K562 (cell line): ENCODE results near the gene COMMD1. TPM values are rescaled to one million over a fixed set of nuclear protein-coding genes. Genes with fewer than 3 reads are reported as not detected.

ENCODE experiments used
- ATAC-seq: fragments of 200-7000 bp; cut with Tn5 transposase; 3 replicates; pipeline ENCODE4 v1.9.1; 2020; ENCODE audit warnings: moderate library complexity
- BruUV-seq: library from RNA; stranded (reverse); fragments of 400-500 nt; replicated peaks from 2 replicates; lab custom pipeline; 2021; lab: Mats Ljungman, UMichigan
- CTCF ChIA-PET: fragments of 300-600 bp; formaldehyde crosslinking; extraction: SDS; loops from one replicate; lab custom pipeline; 2021; ENCODE audit warnings: low intra/inter-chr PET ratio; lab: Yijun Ruan, JAX
- POLR2A ChIA-PET: fragments of 300-600, 350-650 bp; sonication (Branson Sonifier 250); formaldehyde crosslinking; extraction: SDS; loops from one replicate; lab custom pipeline; 2021; ENCODE audit warnings: antibody characterized with exemption, inconsistent platforms; lab: Yijun Ruan, JAX
- DNase-seq, 4 experiments: peaks; one replicate each; pipeline versions ENCODE4 v3.0.0 to v3.0.0-alpha.2; 2011 to 2018; ENCODE audit warnings: low spot score in 3 of 4, mixed read lengths in 3 of 4; ENCODE audit errors: extremely low read depth in 1 of 4
- FAIRE-seq: peaks from 2 replicates; lab custom pipeline; 2011; peaks lifted over from hg19 to GRCh38; lab: Jason Lieb, UNC
- H2AFZ ChIP-seq: 2 replicates; pipeline ENCODE4 v1.6.0; 2011; ENCODE audit warnings: low read depth, low read length, control low read depth, inconsistent platforms
- H3K27ac ChIP-seq: fragments of 200-600 bp; 3 replicates; pipeline ENCODE4 v1.8.0; 2011; ENCODE audit warnings: low read depth, mild to moderate bottlenecking, control low read depth, inconsistent platforms, low read length, moderate library complexity, mixed read lengths; ENCODE audit errors: extremely low read depth
- H3K27me3 ChIP-seq, 2 experiments: fragments of 300-600 bp in 1 of 2; 2 replicates in 1 of 2; 3 replicates in 1 of 2; pipeline versions ENCODE4 v1.6.0 to v1.8.0; 2011; ENCODE audit warnings: inconsistent platforms in 2 of 2, low read length in 2 of 2, mild to moderate bottlenecking in 1 of 2, mixed read lengths in 1 of 2, moderate library complexity in 1 of 2; ENCODE audit not compliant: control insufficient read depth in 2 of 2, insufficient read depth in 2 of 2
- H3K36me3 ChIP-seq: fragments of 300-600 bp; 3 replicates; pipeline ENCODE4 v1.8.0; 2011; ENCODE audit warnings: mild to moderate bottlenecking, low read length, inconsistent platforms; ENCODE audit not compliant: control insufficient read depth, insufficient read depth
- H3K4me1 ChIP-seq, 2 experiments: fragments of 200-600 bp in 1 of 2; replicated peaks in 1 of 2; 2 replicates in 1 of 2; 3 replicates in 1 of 2; pipeline versions ENCODE4 v1.5.1 to v1.8.0; 2011; ENCODE audit warnings: inconsistent platforms in 2 of 2, low read length in 2 of 2, mild to moderate bottlenecking in 1 of 2, mixed read lengths in 1 of 2, moderate library complexity in 1 of 2; ENCODE audit not compliant: control insufficient read depth in 2 of 2, insufficient read depth in 2 of 2
- H3K4me2 ChIP-seq: 2 replicates; pipeline ENCODE4 v1.6.1; 2011; ENCODE audit warnings: low read length, control low read depth, inconsistent platforms, mixed read lengths; ENCODE audit not compliant: insufficient read depth
- H3K4me3 ChIP-seq: fragments of 200-600 bp; sonication (generic), shearing (Covaris generic); 2 replicates; pipeline ENCODE4 v1.5.1; 2016; ENCODE audit warnings: control low read depth, inconsistent platforms
- H3K79me2 ChIP-seq: fragments of 200-600 bp; 3 replicates; pipeline ENCODE4 v1.8.0; 2011; ENCODE audit warnings: low read length, inconsistent platforms; ENCODE audit not compliant: control insufficient read depth, insufficient read depth
- H3K9ac ChIP-seq, 2 experiments: 2 replicates each; pipeline versions ENCODE4 v1.6.0 to v1.6.1; 2011; ENCODE audit warnings: low read depth in 2 of 2, low read length in 2 of 2, control low read depth in 1 of 2, inconsistent platforms in 1 of 2, mild to moderate bottlenecking in 1 of 2, mixed read lengths in 1 of 2; ENCODE audit not compliant: insufficient read depth in 1 of 2
- H3K9me1 ChIP-seq: one replicate; pipeline ENCODE4 v1.6.0; 2011; ENCODE audit warnings: inconsistent platforms, mild to moderate bottlenecking, low read length, moderate library complexity; ENCODE audit not compliant: control insufficient read depth, insufficient read depth
- H3K9me3 ChIP-seq: replicated peaks from 2 replicates; pipeline ENCODE4 v1.5.1; 2011; ENCODE audit warnings: low read depth, low read length, inconsistent platforms; ENCODE audit not compliant: control insufficient read depth, insufficient read depth
- H4K20me1 ChIP-seq: replicated peaks from 2 replicates; pipeline ENCODE4 v1.6.1; 2011; ENCODE audit warnings: low read length, inconsistent platforms, mixed read lengths; ENCODE audit not compliant: control insufficient read depth, insufficient read depth
- ATF3 ChIP-seq, 2 experiments: fragments of 450-650 bp in 1 of 2; sonication (generic) in 1 of 2; formaldehyde crosslinking in 1 of 2; IDR thresholded peaks in 1 of 2; conservative IDR thresholded peaks in 1 of 2; 2 replicates each; pipeline versions ENCODE4 v1.6.1 to v1.8.1; 2016 to 2023; ENCODE audit warnings: mild to moderate bottlenecking in 2 of 2, moderate library complexity in 2 of 2, inconsistent platforms in 1 of 2, missing genetic modification reagents in 1 of 2
- CBX5 ChIP-seq: IDR thresholded peaks from 2 replicates; pipeline ENCODE4 v1.6.1; 2014; ENCODE audit warnings: low read depth, borderline replicate concordance
- MEF2A ChIP-seq: IDR thresholded peaks from 2 replicates; pipeline ENCODE4 v1.6.1; 2011; ENCODE audit warnings: low read depth, mild to moderate bottlenecking, low read length, moderate library complexity; ENCODE audit not compliant: control insufficient read depth
- NCOA6 ChIP-seq: fragments of 450-650 bp; IDR thresholded peaks from 2 replicates; pipeline ENCODE4 v1.6.1; 2017; ENCODE audit warnings: mild to moderate bottlenecking
- NFXL1 ChIP-seq: fragments of 450-650 bp; formaldehyde crosslinking; IDR thresholded peaks from 2 replicates; pipeline ENCODE4 v1.4.0; 2021; ENCODE audit warnings: mild to moderate bottlenecking
- NKRF ChIP-seq: fragments of 450-650 bp; IDR thresholded peaks from 2 replicates; pipeline ENCODE4 v1.6.1; 2016; ENCODE audit warnings: borderline replicate concordance
- PHF21A ChIP-seq: fragments of 450-650 bp; IDR thresholded peaks from 2 replicates; pipeline ENCODE4 v1.6.1; 2017; ENCODE audit warnings: low read depth, borderline replicate concordance
- SMAD2 ChIP-seq: fragments of 150-350 bp; IDR thresholded peaks from 2 replicates; pipeline ENCODE4 v1.6.1; 2014; ENCODE audit warnings: low read depth, mild to moderate bottlenecking, low read length
- SMARCE1 ChIP-seq: fragments of 450-650 bp; IDR thresholded peaks from 2 replicates; pipeline ENCODE4 v1.7.1; 2016; ENCODE audit warnings: mild to moderate bottlenecking
- WHSC1 ChIP-seq: IDR thresholded peaks from one replicate; pipeline ENCODE4 v1.6.1; 2012; ENCODE audit warnings: low read length, control low read depth, inconsistent platforms
- ZNF583 ChIP-seq: fragments of 250-450 bp; sonication (Bioruptor Pico); IDR thresholded peaks from 2 replicates; pipeline ENCODE4 v1.4.0; 2020
- in situ Hi-C: fragments of 300-500 bp; cut with MboI; formaldehyde crosslinking; loops from 4 replicates; pipeline ENCODE4 v1.15.0; 2018; ENCODE audit warnings: inconsistent platforms, mixed read lengths
- intact Hi-C: fragments of 100-400 bp; cut with micrococcal nuclease; formaldehyde crosslinking; loops from 2 replicates; pipeline ENCODE4 v1.14.2; 2022
- polyA plus RNA-seq, 8 experiments: library from polyadenylated mRNA; depleted of rRNA in 4 of 8; stranded (reverse) in 5 of 8; unstranded in 3 of 8; fragments of >200 nt; fragmentation: Nextera tagmentation in 2 of 8; fragmentation: Illumina TruSeq in 1 of 8; extraction: Ambion mirVana in 2 of 8; extraction: Trizol in 1 of 8; gene quantifications; 2 replicates each; pipeline versions ENCODE4 v1.2.1 to v1.2.3, GENCODE V29; 2011 to 2014; ENCODE audit warnings: inconsistent platforms in 1 of 8, missing spikeins in 1 of 8
- total RNA-seq, 7 experiments: library from RNA; depleted of rRNA in 6 of 7; stranded (reverse); fragments of >200 nt in 6 of 7; fragmentation: Illumina TruSeq in 2 of 7; extraction: Trizol in 2 of 7; gene quantifications; 2 replicates each; pipeline versions ENCODE4 v1.2.1 to v1.2.3, GENCODE V29; 2011 to 2021; ENCODE audit warnings: low replicate concordance in 1 of 7
- TF ChIP-seq, protein P1 (sequence below): fragments of 450-650 bp; IDR thresholded peaks from 2 replicates; pipeline ENCODE4 v1.7.1; 2018; ENCODE audit warnings: mild to moderate bottlenecking, low read depth; ENCODE audit not compliant: partially characterized antibody
- TF ChIP-seq, protein P2 (sequence below): sonication (generic); formaldehyde crosslinking; IDR thresholded peaks from 2 replicates; pipeline ENCODE4 v1.8.1; 2022; ENCODE audit warnings: missing genetic modification reagents

COMMD1 gene
- total and polyA plus RNA-seq, 9 of the 15 experiments (the other 6 are each of a cell fraction or from before 2014, with no cell fraction given), result 14.4 to 77.0 (median 21.4) TPM

GRCh38 chr2:62013641-62014040, 108.2 kb downstream of the COMMD1 start:
- no peak overlapping the region for H3K4me3 ChIP-seq
- H3K4me2 ChIP-seq, result no peak overlapping the region
- H2AFZ ChIP-seq, result no peak overlapping the region
- BruUV-seq, result no TSS peak
- in situ Hi-C loops, result no loop called here
- no peaks in the 10 kb centered on the region for H3K4me1 ChIP-seq
- intact Hi-C loops, result no loop called here
- H3K9me3 ChIP-seq, result no peaks in the 10 kb centered on the region
- ATAC-seq (no peak), DNase-seq (no peak), FAIRE-seq (no peak)
- H3K27me3 ChIP-seq, result no peaks in the 10 kb centered on the region
- H3K36me3 ChIP-seq, result no peaks in the 10 kb centered on the region
- no peak overlapping the region for H3K27ac ChIP-seq
- TF ChIP-seq, protein P1, sequence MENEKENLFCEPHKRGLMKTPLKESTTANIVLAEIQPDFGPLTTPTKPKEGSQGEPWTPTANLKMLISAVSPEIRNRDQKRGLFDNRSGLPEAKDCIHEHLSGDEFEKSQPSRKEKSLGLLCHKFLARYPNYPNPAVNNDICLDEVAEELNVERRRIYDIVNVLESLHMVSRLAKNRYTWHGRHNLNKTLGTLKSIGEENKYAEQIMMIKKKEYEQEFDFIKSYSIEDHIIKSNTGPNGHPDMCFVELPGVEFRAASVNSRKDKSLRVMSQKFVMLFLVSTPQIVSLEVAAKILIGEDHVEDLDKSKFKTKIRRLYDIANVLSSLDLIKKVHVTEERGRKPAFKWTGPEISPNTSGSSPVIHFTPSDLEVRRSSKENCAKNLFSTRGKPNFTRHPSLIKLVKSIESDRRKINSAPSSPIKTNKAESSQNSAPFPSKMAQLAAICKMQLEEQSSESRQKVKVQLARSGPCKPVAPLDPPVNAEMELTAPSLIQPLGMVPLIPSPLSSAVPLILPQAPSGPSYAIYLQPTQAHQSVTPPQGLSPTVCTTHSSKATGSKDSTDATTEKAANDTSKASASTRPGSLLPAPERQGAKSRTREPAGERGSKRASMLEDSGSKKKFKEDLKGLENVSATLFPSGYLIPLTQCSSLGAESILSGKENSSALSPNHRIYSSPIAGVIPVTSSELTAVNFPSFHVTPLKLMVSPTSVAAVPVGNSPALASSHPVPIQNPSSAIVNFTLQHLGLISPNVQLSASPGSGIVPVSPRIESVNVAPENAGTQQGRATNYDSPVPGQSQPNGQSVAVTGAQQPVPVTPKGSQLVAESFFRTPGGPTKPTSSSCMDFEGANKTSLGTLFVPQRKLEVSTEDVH, result no peak
- no peak for TF ChIP-seq ZNF583 (CRISPR knock-in tag)
- TF ChIP-seq PHF21A, result no peak
- no peak for TF ChIP-seq CBX5
- TF ChIP-seq ATF3 (IDR thresholded peaks at IDR 0.05), result no peak
- TF ChIP-seq ATF3 (CRISPR knock-in tag; conservative IDR thresholded peaks at IDR 0.05), result no peak
- TF ChIP-seq SMAD2, result no peak
- TF ChIP-seq NCOA6, result no peak
- TF ChIP-seq SMARCE1, result no peak
- TF ChIP-seq NFXL1, result no peak
- TF ChIP-seq WHSC1, result no peak
- no peak for TF ChIP-seq MEF2A
- TF ChIP-seq, protein P2, sequence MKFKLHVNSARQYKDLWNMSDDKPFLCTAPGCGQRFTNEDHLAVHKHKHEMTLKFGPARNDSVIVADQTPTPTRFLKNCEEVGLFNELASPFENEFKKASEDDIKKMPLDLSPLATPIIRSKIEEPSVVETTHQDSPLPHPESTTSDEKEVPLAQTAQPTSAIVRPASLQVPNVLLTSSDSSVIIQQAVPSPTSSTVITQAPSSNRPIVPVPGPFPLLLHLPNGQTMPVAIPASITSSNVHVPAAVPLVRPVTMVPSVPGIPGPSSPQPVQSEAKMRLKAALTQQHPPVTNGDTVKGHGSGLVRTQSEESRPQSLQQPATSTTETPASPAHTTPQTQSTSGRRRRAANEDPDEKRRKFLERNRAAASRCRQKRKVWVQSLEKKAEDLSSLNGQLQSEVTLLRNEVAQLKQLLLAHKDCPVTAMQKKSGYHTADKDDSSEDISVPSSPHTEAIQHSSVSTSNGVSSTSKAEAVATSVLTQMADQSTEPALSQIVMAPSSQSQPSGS (CRISPR knock-in tag), result no peak
- no peak for TF ChIP-seq NKRF
- H3K9me1 ChIP-seq, result no peaks in the 10 kb centered on the region
- CTCF ChIA-PET, result no interaction called here
- H4K20me1 ChIP-seq, result no peaks in the 10 kb centered on the region
- POLR2A ChIA-PET, result interaction anchor here (1.2 kb wide), 1 partner anchor 200 kb away, joined by 3 read pairs; no protein-coding TSS in a partner anchor
- no peak overlapping the region for H3K9ac ChIP-seq
- H3K79me2 ChIP-seq, result no peaks in the 10 kb centered on the region
